Measurements from ENCODE around the gene TAX1BP1.
"Not testable (repeated sequence)": the region's sequence is repeated elsewhere in the genome, so short reads cannot be mapped to it uniquely, and the experiment has no call there.

The TAX1BP1 gene

GRCh38 chr7:27856703-27857485 lies 116.9 kb downstream of the TAX1BP1 start:
- not testable (repeated sequence) for DNase-seq

- no peak for DNase-seq
Measured at GRCh38 chr7:27860800-27861199, 120.8 kb downstream of the TAX1BP1 start.

GRCh38 chr7:27861747-27862146 lies 121.8 kb downstream of the TAX1BP1 start:
- DNase-seq, result no peak

DNA sequence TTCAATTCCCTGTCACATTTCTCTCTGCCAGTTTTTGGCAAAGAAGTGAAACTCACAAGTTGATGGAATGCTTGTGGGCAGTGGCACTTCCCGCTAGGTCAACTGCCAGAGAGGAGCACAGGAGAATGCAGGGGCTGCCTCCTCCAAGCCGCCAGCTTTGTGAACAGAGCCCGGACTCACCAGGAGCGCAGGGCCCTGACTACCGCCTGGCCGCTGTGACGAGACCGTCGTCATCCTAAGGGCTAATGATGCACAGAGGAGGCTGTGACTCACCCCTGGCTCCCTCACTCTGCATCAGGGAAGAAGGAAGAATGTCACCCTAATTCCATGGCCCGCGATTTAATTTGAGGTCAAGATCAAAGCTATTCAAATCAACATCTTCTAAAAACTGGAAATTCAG lies 123.9 kb downstream of the TAX1BP1 start:
- no peak for DNase-seq

- no peak for DNase-seq
Measured at GRCh38 chr7:27866256-27866655, 126.3 kb downstream of the TAX1BP1 start.

GRCh38 chr7:27866828-27867672 lies 127.1 kb downstream of the TAX1BP1 start:
- no peak for DNase-seq

- DNase-seq, result no peak
Measured at GRCh38 chr7:27868131-27868550, 128.2 kb downstream of the TAX1BP1 start.

DNA sequence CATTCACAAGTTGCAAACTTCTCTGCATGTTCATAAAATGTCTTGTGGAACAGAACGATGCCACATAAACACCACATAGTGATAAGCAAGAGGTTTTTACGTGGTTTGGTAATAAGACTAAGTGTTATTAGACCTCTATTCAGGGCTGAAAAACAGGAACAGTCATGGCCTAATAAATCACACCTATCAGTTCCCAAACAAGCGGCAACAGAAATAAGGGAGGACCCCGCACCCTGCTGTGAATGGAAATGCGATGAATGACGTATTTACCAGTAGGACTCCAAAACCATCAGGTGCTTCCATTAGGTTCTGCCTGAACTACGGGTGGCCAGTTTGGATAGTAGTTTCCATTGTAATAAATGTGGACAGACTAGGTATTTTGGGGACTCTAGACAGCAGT lies 129.1 kb downstream of the TAX1BP1 start:
- no peak for DNase-seq

DNA sequence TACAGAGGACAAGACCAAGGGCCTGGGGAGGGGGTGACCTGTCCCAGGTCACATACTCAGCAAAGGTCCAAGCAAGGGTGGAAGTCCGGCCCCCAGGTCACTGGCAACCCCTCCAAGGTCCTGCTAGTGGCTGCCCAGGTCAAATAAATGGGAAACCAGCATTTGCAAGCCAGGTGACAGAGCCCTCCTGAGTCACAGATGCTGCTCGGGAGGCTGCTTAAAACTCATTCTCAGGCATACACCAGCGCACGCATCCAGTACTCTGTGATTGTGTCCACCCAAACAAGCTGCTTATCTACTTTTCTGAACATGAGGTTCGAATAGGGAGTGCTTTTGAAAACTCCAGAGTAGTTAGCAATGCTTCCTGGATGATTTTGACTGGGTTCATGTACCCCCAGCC lies 130.6 kb downstream of the TAX1BP1 start:
- no peak for DNase-seq

DNA sequence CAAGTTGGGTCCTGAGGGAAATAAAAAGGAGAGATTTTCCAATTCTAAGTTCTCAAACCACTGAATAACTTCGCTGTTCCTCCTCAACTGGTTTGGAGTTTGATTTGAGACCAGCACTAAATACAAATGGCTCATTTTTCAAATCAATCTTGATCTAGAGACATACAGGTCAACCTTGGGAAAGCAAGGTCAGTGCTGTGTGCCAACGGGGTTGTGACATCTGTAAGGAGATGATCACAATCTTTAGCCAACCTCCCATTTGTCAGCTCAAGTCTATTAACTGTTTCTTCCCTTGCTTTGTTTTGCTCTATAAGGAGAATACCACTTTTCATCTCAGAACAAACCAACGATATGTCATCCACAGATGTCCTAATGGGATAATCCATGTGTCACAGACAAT lies 131.1 kb downstream of the TAX1BP1 start:
- DNase-seq, result no peak

GRCh38 chr7:27871866-27872265 lies 131.9 kb downstream of the TAX1BP1 start:
- DNase-seq, result no peak

DNA sequence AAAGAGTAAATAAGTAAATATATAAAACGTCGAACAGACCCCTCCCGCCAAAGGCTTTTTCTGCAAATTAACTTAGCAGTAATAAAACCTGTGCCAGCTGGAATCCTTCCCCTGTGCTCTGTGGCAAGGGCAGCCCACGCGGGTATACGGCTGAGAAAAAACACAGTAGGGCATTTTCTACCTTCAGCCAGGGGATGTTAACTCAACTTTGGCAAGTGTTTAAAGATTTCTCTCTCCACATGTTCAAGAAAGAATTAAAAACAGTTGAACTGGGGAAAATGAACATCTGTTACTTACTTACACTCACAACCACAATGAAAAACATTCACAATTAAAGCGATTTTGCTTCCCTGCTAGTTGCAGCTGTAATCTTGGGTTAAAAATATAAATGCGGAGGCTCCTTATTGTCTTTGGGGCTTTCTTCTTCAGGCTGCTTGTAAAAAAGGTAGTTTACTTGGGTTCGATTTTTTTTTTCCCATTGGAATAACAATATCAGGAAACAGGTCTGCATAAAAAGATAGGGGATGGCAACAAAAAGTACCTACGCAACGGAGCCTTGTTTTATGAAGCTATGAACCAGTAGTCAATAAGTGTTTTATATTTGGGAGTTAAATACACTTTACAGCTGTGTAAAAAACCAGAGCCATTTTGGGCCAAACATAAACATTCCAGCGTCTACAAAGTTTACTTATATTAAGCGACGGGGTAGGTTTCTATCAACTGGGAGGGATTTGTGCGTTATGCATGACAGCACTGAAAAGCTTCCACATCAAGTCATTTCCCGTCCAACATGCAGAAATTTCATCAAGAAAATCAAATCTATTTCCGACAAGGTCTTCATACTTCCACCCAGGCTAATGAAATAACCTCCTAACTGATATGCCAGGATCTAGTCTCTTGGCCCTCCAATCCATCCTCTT lies 132.7 kb downstream of the TAX1BP1 start:
- DNase-seq, result no peak

DNA sequence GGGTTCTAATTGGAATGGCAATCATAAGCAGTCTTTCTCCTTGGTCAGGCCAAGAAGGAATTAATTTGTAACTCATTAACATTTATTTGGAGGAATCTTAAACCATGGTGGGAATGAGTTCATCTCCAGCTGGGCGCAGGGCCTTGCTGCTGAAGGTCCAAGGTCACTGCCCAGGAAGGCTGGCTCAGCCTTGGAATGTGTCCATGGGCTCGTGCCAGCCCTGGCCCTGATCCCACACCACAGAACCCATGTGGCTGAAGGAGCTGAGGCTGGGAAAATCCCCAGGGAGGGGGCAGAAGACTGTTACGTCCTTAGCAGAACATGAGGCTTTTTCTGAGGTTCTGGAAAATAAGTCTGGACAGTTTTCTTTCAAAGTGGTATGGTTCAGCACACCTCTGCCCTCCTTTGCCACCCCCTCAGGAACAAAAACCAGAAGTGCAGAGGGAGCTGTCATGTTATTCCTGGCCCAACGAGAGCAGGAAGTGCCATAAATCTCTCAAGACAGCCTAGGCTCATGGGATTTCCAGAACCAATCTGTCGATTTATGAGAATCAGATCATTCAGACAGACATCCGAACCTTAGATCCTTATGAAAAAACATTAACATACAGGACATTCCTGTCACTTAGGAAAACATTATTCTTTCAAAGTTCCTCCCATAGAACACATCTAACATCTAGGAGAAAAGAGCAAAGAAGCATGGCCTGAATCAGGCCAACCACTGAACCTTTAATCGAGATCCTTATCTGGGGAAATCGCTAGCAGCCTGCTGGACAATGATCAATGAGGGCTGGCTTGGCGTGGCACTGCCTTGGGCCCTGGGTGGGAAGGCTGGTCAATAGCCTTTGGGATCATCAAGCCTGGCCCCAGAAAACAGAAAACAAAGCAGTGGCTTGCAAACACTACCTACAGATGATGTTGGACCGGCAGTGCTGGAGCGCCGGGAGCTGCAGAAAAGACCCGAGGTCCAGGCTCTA lies 134.3 kb downstream of the TAX1BP1 start:
- no peak for DNase-seq

GRCh38 chr7:27875061-27875460 lies 135.1 kb downstream of the TAX1BP1 start:
- no peak for DNase-seq

- no peak for DNase-seq
Measured at GRCh38 chr7:27875832-27876231, 135.9 kb downstream of the TAX1BP1 start.

DNA sequence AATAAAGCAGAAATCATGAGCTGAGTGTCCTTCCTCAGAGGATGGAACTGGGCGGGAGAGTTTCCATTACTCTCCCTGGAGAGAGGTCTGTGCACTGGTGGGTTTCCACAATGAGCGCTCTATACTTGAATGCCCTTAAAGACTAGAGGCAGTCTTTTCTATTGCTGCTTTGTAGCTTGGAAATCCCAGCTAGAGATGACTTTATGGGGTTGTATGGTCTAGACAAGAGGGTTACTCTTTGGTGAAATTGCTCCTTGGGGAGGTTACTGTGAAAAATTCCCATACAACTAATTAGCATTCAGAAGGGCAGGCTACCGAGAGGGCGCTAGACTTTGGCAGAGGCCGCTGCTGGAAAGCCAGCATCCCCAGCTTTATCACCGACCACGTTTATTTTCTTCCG lies 136.8 kb downstream of the TAX1BP1 start:
- no peak for DNase-seq

Data from KG1 (cell line).